Stimulated activated CD4-positive, alpha-beta T cell treated with anti-CD3 and anti-CD28 coated beads, Interleukin-12 subunit alpha, Interleukin-12 subunit beta, amount 100 ng/mL, for 24 hours (primary cell): ENCODE data around the gene GJA5.

Experiments used
- DNase-seq, 2 experiments: peaks; one replicate each; pipeline ENCODE4 v3.0.0-alpha.2; 2020; ENCODE audit warnings: low read depth in 2 of 2

The GJA5 gene

DNA sequence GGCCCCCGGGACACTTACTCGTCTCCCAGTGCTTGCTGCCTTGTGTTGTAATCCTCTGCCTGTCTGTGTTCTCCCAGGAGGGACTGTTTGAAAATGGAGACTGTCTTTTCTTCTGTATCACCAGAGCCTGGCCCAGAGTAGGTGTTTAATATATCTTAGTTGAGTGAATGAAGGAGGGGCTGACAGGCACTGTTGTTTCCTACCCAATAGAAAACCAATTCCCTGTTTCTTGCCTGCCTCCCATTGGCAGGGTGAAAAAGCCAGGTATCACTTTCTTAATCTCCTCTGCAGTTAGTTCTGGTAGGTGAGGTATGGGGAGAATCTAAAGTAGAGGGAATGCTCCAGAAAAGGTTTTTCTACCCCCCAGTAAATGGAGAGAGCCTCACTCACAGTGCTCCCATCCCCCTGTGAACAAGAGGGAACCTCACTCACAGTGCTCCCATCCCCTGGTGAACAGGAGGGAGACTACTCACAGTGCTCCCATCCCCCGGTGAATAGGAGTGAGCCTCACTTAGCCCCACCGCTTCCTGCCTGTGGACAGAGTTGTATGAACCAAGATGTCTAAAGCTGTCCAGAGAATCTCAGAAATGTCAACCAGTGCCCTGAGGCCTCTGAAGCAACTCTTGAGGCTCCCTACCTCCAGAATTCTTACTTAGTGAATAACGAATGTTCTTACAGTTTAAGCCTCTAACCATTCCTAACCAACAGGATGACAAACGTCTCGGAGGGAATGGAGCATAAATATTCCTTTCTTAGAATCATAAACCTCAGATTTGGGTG is at the start of gene GJA5:
GJA5 (minus strand) TSS at position 122 of the 780 bp plus-strand sequence. CDS start 1,364 bp downstream, outside the sequence.
- DNase-seq, result no peak

DNA sequence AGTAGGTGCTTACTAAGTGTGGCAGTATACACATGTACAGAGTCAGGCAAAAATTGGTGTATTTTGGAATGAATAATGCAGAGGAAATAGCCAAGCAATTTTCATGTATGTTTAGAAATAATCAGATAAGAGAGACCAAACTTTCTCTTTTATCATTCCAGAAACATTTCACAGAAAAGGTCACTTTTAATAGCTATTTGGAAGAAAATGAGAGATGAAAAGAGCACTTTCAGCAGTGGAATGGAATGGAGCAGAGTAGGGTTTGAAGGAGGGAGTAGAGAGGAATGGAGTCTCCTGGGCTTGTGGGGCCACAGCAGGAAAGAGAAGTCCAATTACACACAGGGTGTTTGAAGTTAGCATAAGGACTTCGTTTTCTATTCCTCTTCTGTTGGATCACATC is 48.8 kb upstream of the GJA5 start:
- no peak for DNase-seq

DNA sequence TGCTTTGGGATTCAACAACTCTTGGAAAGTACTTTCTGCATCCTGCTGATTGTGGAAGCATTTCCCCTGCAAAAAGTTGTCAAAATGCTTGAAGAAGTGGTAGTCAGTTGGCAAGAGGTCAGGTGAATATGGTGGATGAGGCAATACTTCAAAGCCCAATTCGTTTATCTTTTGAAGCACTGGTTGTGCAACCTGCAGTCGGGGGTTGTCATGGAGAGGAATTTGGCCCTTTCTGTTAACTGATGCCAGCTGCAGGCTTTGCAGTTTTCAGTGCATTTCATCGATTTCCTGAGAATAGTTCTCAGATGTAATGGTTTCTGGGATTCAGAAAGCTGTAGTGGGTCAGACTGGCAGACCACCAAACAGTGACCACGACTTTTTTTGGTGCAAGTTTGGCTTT is 47.6 kb upstream of the GJA5 start:
- DNase-seq, result no peak

DNA sequence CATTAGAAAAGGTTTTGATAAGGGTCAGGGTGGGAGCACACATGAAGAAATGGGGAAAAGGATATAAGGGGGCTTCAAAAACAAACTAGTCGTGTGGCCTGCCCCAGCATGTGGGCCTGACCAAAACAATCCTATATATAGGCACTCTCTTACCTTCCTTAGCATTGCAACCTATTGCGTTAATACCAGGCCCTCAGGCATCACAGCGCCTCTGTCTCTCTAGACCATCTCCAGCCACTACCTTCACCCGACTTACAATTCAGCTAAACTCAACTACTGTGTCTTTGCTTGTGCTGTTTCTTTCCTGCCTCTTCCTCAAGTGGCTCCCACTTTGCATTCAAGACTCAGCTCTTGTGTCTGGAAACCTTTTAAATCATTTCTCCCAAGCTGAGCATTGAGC is 47.0 kb upstream of the GJA5 start:
- no peak for DNase-seq

DNA sequence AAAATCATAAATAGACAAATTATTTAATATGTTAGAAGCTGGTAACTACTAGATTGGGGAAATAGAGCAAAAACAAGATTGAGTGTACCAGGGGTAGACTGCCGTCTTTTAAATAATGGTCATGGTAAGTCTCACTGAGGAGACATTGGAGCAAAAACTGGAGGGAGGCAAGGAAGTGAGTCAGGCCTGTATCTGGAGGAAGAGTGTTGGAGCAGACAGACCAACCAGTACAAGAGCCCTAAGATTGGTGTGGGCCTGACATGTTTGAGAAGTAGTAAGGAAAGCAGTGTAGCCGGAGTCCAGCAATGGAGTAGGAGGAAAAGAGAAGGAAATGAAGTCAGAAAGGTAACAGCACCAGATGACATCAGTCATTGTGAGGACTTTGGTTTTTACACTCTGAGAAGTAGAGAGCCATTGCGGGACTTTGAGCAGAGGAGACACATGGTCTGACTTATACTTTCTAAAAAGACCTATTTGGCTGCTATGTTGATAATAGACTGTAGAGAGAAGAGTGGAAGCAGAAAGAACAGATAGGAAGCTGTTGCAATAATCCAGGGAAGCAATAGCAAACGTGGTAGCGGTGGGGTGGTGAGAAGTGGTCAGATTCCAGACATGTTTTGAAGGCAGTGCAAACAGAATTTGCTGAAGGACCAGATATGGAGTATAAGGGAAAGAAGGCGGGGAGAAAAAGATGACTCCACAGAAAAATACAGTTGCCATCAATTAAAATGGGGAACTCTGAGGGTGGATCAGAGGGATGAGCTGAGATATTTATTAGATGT is 44.7 kb upstream of the GJA5 start:
- DNase-seq, result no peak

DNA sequence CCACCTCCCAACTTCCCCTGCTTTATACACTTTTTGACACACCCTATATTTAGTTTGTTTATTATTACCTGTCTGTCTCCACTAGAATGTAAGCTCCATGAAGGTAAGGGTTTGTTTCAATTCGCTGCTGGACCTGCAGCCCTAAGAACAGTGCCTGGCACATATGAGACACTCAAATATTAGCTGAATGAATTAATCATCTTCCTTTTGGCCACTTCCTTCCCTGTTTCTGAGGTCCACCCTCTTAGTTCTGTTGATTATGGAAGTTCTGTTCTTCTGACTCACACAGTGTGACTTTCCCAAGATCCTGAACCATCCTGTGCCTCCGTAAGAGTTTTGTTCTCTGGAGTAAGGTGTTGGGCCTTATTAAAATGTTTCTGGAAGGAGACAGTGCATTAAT is 40.4 kb upstream of the GJA5 start:
- DNase-seq, result no peak

DNA sequence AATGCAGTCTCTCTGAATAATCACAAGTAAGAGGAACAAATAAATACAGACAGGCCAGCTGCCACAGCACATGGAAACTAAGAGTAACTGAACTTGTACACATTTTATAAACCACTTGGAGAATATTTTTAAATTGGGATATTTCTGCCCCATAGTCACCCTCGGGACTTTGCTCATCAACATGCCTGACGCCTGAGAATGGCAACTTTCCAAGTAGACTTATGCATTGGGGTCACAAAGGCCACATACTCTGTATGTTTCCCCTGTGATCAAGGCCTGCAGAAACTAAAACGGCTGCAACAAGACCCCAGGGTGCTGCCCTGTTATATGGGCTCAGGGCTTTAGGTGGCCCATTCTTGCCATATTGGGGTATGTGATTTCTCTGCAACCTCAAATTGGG is 38.3 kb upstream of the GJA5 start:
- no peak for DNase-seq

DNA sequence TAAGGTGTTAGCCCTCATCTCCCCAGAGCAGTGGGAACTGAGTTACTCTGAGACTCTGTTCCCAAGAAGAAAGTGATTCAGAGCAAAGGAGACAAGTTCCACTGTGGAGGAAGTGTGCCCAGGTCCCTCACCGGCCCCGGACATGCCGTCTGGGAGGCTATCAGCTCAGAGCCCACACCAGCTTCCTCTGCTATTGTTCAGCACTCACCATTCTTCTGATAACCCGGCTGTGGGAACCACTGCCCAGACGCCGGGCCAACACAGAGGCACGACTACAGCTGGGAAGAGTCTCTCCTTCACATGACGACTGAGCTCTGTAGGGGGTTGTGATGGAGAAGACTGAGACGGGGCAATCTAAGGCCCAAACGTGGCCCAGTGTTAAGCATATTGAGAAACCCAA is 34.2 kb upstream of the GJA5 start:
- DNase-seq, result no peak

DNA sequence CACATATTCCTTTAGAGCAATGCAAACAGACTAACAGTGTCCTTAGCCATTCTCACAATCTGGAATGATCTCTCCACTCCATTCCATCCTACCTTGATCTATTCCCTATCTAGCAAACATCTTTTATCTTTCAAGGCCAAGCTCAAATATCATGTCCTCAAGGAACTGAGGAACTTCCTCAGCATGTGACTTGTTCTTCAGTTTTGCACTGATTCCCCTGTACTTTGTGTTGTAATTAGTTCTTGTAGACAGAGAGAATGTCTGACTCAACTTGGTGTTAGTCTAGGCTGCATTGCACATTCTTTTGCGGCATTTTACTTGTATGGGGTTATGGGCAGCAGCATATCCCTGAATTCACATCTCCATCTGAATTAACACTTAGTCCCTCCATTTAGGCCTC is 31.5 kb upstream of the GJA5 start:
- DNase-seq, result no peak

DNA sequence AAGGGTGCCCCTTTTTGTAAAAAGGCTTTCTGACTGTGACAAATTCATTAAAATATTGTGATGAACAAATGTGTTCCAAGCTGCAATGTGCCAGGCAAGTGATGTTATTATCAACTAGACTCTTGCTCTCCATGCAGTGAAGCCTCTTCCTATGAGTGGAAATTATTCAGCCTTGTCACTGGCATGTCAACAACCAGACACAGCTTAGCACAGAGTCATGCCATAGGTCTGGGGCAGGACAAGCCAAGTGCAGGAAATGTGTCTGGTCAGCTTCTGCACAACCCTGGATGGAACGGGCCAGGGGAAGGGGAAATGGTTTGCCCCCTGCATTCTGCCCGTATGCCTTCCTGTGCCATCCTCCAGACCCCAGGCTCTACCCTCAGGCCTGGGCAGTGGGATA is 27.4 kb upstream of the GJA5 start:
- DNase-seq, result no peak

DNA sequence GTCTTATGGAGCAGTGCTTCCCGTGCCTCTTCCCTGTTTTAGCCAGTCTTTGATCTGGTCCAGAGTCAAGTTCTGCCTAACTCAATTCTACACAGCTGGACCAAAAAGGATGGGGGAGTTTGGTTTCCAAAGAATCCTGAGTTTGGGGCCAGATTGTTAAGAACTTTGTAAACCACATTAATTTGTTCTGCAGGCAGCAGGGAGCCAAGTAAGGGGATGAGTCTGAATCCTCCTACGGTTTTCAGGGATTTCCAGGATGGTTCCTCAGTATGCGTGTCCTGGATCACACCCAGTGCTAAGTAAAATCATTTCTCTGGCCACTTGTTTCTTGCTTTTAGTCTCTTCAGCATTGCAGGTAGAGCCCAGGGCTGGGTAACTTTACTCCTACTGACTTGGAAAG is 26.1 kb upstream of the GJA5 start:
- DNase-seq, result no peak

DNA sequence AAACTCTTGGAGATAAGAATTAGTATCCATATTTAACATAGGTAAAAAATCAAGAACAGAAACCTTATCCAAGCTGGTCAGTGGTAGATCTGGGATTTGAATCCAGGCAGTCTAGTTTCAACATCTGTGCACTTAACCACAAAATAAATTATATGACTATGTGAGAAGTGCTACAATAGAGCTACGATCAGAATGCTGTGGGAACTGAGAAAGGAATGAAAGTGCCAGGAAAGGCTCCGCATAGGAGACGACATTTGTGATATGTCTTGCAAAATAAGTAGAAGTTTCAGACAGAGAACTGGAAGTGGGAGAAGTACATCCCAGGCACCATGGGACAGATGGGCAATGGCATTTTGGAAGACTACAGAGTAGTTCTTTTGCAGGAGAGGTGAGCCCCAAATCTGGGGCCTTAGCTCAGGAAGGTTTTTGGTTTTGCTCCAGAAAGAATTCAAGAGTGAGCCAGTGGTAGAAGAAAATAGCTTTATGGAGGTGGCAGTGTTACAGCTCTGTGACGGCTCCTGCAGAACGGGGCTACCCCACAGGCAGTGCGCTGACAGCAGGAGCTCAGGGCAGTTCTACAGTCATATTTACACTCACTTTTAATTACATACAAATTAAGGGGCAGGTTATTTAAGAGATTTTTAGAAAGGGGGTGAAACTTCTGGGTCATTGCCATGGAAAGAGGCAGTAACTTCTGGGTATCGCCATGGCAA is 25.5 kb upstream of the GJA5 start:
- DNase-seq, result no peak

DNA sequence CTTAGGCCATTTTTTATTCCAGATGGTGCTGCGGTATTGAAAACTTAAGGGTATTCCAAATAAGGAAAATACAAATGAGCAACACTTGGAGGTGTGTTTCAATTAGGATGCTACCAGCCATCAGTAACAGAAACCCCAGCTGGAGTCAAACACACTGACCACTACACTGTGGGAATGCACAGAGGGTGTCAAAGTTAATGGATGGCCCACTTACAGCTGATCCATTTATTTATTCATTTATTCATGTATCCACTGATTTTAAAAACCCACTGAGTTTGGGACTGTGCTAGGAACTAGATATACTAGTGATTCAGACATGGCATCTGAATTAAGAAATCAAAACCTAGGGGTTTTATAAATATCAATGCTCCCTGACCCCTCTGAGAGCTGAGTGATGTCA is 24.5 kb upstream of the GJA5 start:
- DNase-seq, result no peak

DNA sequence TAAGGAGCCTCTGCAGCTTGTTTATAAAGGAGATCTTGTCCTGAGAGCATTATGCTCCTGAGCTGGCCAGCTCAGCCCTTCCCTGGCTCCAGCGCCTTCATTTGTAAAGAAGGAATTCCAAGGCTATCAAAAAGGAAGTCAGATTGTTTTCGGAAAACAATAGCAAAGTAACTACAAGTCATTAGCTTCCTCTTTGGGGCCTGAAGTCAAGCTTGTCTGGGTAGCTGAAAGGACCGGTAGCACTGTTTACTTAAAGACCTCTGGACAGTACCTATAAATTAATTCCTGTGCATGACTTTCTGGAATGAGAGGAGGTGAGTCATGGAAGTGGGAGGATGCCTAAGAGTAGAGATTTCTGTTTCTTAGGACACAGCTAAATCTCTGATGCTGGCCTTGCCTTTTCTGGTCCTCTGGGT is 20.7 kb upstream of the GJA5 start:
- DNase-seq, result no peak

DNA sequence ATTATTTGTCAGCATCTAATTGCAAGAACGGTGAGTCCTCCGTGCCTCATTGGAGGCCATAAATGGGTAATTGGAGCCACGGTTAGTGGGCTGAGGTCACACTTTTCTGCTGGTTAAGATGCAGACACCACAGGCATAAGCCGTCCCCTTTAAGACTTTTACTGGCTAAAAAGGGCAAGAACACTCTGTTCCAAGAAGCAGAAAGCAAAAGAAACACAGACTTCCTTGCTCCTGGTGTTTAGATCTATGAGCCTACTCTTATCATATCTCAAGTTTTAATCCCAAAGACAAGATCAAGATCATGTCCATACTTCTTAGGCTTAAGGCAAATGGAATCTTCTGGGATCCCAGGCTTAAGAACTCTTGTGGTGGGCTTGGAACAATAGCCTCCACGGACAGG is 17.3 kb upstream of the GJA5 start:
- DNase-seq, result no peak

DNA sequence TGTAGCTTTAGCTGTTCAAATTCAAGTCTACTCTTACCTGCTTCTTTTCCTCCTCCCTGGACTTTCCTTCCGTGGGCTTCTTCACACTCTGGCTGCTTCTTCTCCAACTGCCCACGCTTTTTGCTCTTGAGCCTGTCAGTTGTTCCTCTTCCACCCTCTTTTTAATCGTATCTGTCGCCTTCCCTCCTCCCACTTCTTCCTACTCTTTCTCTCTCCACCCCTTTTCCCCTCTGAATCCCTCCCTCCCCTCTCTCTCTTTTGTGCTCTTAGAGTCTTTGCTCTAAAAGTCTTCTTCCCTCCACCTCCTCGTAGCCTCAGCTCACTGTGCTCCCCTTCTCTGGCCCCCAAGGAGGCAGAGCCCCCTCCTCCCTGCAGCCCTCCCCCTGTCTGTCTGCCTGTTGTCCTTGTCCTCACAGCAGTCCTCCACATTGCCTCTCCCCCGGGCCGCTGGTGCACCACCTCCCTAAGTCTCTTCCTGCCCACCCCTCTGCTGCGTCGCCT is 12.9 kb upstream of the GJA5 start:
- no peak for DNase-seq

DNA sequence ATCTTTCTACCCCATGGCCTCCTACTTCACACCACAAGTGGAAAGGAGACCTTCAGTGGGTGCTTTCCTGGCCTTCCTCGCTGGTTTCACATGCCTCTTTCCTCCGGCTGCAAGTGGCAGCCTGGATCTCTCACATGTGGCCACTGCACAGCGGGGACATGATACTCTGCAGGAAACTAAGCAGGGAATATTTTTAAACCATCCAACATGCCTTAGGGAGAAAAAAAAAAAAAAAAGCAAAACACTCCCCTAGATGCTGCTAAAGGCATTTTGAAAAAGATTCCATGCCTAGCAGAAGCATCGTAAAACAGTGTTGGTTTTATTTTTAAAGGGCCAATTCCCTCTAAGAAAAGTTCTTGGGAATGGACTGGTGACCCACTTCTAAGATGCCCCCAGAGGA is 12.2 kb upstream of the GJA5 start:
- no peak for DNase-seq

DNA sequence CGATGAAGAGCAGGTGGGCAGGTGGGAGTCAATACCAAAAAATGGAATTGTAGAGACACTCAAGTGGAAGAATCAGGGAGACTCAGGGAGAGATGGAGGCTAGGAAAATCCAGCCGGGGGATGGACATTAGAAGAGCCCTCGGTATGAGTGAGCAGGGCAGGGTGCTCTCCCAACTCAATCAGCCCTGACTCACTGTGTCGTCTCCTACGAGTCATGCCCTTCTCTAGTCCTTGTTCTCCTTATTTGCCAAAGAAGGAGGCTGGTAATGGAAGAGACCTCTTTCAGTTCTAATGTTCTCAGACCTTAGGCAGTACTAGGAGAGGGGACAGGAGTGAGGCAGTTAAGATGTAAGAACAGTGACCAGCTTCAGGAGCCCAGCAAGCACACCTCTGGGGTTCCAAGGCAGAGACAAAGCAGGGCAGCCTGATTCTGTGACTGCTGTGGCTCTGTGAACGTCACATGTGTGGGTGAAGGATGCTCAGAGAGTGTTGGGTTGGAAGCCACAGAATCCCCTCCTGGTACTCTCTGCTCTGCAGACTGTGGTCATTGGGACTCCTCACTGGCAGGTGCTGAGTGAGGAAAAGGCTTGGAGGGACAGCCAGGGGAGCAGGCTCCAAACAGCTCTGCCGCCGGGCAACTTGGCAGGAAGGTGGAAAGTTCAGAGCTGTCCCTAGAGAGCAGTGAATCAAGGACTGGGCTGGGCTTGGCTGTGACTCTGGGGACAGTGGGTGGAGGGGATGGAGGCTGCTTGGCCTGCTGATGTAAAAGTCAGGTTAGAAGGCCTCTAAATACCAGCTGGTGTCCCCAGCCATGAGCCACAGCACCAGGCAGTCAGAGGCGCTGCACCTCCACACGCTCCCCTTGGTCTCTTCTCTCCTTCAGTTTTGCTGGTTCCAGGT is 11.1 kb upstream of the GJA5 start:
- DNase-seq, result no peak

DNA sequence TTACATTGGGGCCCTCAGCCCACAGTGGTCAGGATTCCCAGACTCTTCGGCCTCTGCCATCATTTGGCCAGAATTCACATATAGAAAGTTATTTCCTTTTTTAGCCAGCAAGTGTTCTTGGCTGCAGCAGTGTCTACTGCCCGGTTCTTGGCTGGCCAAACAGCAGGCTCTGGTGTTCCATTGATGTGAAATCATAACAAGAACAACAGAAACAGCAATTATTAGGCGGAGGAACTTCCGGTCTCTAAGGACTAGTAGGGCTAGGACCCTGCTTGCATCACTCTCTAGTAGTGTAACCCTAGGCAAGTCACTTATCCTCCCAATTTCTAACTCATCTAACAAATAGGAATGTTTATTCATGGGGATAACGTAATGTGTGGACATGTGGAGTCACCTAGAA is 8.7 kb upstream of the GJA5 start:
- no peak for DNase-seq

DNA sequence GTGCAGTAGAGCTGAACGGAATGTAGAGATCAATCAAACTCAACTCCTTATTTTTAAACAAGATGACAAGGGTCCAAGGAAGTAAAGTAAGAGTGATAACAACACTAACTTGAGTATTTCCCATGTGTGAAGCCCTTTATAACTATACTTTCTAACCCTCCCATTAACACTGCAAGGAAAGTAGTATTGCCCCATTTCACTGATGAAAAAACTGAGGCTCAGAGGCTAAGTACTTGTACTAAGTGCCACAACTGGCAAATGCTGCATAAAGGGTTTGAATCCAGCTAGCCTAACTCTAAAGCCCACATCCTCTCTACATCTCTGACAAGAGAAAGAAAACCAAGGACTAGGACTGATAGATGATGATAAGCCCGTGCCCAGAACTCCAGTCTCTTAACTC is 8.2 kb upstream of the GJA5 start:
- no peak for DNase-seq

DNA sequence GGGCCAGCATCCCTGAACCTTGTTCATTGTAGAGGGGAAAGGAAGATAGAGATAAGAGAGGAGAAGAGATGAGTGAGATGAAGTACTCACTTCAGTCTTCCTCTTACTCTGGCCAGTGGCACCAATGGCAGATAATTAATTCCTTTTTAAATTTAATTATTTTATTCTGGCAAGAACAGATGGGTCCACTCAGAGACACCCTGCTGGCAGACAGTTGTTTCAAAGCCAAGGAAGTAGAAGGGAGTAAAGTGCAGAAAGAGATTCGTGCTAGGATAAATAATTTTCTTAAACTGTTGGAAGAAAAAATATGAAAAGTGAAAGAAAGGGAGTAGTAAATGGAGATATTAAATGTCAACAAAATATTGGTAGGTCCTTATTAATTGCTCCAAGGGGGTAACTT is 7.7 kb upstream of the GJA5 start:
- DNase-seq, result no peak
